HepG2 (cell line): ENCODE results near the gene POLDIP3. TPM values are rescaled to one million over a fixed set of nuclear protein-coding genes. Genes with fewer than 3 reads are reported as not detected.

Experiments used
- ATF6 ChIP-seq: sonication (generic); formaldehyde crosslinking; conservative IDR thresholded peaks from 2 replicates; pipeline ENCODE4 v1.4.0; 2020; ENCODE audit warnings: missing genetic modification reagents
- ATF7-NPFF ChIP-seq: sonication (generic); formaldehyde crosslinking; IDR thresholded peaks from 2 replicates; pipeline ENCODE4 v1.8.1; 2023; ENCODE audit warnings: mild to moderate bottlenecking, low read depth, missing genetic modification reagents, moderate library complexity
- BCL6 ChIP-seq: IDR thresholded peaks from 2 replicates; pipeline ENCODE4 v1.6.1; 2016; ENCODE audit warnings: missing genetic modification reagents, missing compliant biosample characterization
- GFI1 ChIP-seq: sonication (generic); formaldehyde crosslinking; IDR thresholded peaks from 2 replicates; pipeline ENCODE4 v1.5.0; 2020; ENCODE audit warnings: missing genetic modification reagents, mild to moderate bottlenecking, borderline replicate concordance
- HOXA7 ChIP-seq: sonication (generic); formaldehyde crosslinking; IDR thresholded peaks from 2 replicates; pipeline ENCODE4 v1.8.1; 2022; ENCODE audit warnings: mild to moderate bottlenecking, missing genetic modification reagents, moderate library complexity
- KLF16 ChIP-seq, 2 experiments: sonication (generic) in 1 of 2; formaldehyde crosslinking in 1 of 2; IDR thresholded peaks; 2 replicates each; pipeline versions ENCODE4 v1.6.1 to v1.8.0; 2016 to 2023; ENCODE audit warnings: missing genetic modification reagents in 2 of 2, missing compliant biosample characterization in 1 of 2
- KMT2B ChIP-seq: IDR thresholded peaks from 2 replicates; pipeline ENCODE4 v1.6.1; 2016; ENCODE audit warnings: missing genetic modification reagents, missing compliant biosample characterization
- MAF1 ChIP-seq: sonication (generic); formaldehyde crosslinking; IDR thresholded peaks from 2 replicates; pipeline ENCODE4 v1.5.0; 2020; ENCODE audit warnings: missing genetic modification reagents, borderline replicate concordance
- NRL ChIP-seq: sonication (generic); formaldehyde crosslinking; IDR thresholded peaks from 2 replicates; pipeline ENCODE4 v1.5.0; 2020; ENCODE audit warnings: missing genetic modification reagents, mild to moderate bottlenecking, moderate library complexity, borderline replicate concordance
- POGK ChIP-seq: sonication (generic); formaldehyde crosslinking; conservative IDR thresholded peaks from 2 replicates; pipeline ENCODE4 v1.8.0; 2022; ENCODE audit warnings: mild to moderate bottlenecking, moderate library complexity, missing genetic modification reagents
- TAF1 ChIP-seq: sonication (generic); formaldehyde crosslinking; IDR thresholded peaks from 2 replicates; pipeline ENCODE4 v1.4.0; 2020; ENCODE audit warnings: missing genetic modification reagents
- XRCC5 ChIP-seq: fragments of 200-400 bp; formaldehyde crosslinking; optimal IDR thresholded peaks from 2 replicates; pipeline ENCODE3; 2017; ENCODE audit warnings: mild to moderate bottlenecking, low read length
- YEATS4 ChIP-seq: sonication (generic); formaldehyde crosslinking; IDR thresholded peaks from 2 replicates; pipeline ENCODE4 v1.4.0; 2020; ENCODE audit warnings: missing genetic modification reagents, borderline replicate concordance
- ZNF558 ChIP-seq: sonication (generic); formaldehyde crosslinking; IDR thresholded peaks from 2 replicates; pipeline ENCODE4 v1.9.0; 2022; ENCODE audit warnings: mild to moderate bottlenecking, missing genetic modification reagents, borderline replicate concordance
- ZNF687 ChIP-seq: sonication (generic); formaldehyde crosslinking; IDR thresholded peaks from 2 replicates; pipeline ENCODE4 v1.5.1; 2020; ENCODE audit warnings: mild to moderate bottlenecking, missing genetic modification reagents, moderate library complexity
- ZNF776 ChIP-seq: sonication (generic); formaldehyde crosslinking; IDR thresholded peaks from 2 replicates; pipeline ENCODE4 v1.4.0; 2020; ENCODE audit warnings: mild to moderate bottlenecking, missing genetic modification reagents
- ZNF782 ChIP-seq: sonication (generic); formaldehyde crosslinking; IDR thresholded peaks from 2 replicates; pipeline ENCODE4 v1.4.0; 2020; ENCODE audit warnings: missing genetic modification reagents, mild to moderate bottlenecking, borderline replicate concordance
- polyA plus RNA-seq, 8 experiments: library from polyadenylated mRNA; depleted of rRNA in 3 of 8; stranded (reverse) in 7 of 8; unstranded in 1 of 8; fragments of >200 nt; fragmentation: Illumina TruSeq in 4 of 8; extraction: Trizol in 4 of 8; gene quantifications; 2 replicates each; pipeline versions ENCODE4 v1.2.1 to v1.2.3, GENCODE V29; 2011 to 2016; ENCODE audit warnings: low read depth in 4 of 8, missing spikeins in 1 of 8, mixed read lengths in 1 of 8; ENCODE audit not compliant: insufficient read depth in 1 of 8
- total RNA-seq, 5 experiments: library from RNA; depleted of rRNA; stranded (reverse); fragments of >200 nt; fragmentation: Illumina TruSeq; extraction: Trizol; gene quantifications; 2 replicates each; pipeline ENCODE4 v1.2.3, GENCODE V29; 2016; ENCODE audit warnings: low read depth in 1 of 5
- TF ChIP-seq, protein P1 (sequence below): fragments of 450-650 bp; IDR thresholded peaks from 2 replicates; pipeline ENCODE4 v1.6.1; 2016
- TF ChIP-seq, protein P2 (sequence below): IDR thresholded peaks from 2 replicates; pipeline ENCODE4 v1.6.1; 2016; ENCODE audit warnings: low read depth

The POLDIP3 gene
- total and polyA plus RNA-seq, 2 of the 13 experiments (the other 11 are each of a cell fraction or from before 2014, with no cell fraction given), result 45.8 to 47.4 TPM

DNA sequence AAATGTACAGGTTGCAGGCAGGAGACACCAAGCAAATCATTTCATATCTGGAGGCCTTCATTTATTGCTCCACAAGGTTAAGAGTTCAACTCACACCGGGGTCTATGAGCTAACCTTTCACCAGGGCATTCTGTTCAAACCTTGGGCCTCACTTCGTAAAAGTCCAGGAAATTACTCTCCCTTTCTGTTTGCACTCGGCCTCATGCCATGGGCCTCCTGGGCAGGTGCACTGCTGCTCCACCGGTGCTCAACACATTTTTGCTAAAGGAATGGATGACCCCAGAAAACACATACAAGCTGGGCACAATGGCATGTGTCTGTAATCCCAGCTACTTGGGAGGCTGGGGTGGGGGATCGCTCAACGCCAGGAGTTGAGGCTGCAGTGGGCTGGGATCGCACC is 78.5 kb downstream of the POLDIP3 start (continued):
- TF ChIP-seq, protein P1, sequence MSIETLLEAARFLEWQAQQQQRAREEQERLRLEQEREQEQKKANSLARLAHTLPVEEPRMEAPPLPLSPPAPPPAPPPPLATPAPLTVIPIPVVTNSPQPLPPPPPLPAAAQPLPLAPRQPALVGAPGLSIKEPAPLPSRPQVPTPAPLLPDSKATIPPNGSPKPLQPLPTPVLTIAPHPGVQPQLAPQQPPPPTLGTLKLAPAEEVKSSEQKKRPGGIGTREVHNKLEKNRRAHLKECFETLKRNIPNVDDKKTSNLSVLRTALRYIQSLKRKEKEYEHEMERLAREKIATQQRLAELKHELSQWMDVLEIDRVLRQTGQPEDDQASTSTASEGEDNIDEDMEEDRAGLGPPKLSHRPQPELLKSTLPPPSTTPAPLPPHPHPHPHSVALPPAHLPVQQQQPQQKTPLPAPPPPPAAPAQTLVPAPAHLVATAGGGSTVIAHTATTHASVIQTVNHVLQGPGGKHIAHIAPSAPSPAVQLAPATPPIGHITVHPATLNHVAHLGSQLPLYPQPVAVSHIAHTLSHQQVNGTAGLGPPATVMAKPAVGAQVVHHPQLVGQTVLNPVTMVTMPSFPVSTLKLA, result no peak
- TF ChIP-seq ZNF782 (CRISPR knock-in tag) (no peak), KLF16 (CRISPR knock-in tag; IDR thresholded peaks at IDR 0.05) (0 out of 4 replicates have a peak, but pooled peaks of 1 of the 2 experiments have one; percentile 21), ATF7-NPFF (CRISPR knock-in tag) (no peak; the same call in 1 of the 2 replicates), ZNF558 (CRISPR knock-in tag) (no peak), ZNF687 (peak; percentile 81), TAF1 (CRISPR knock-in tag) (no peak), NRL (CRISPR knock-in tag) (no peak), GFI1 (CRISPR knock-in tag) (no peak), HOXA7 (CRISPR knock-in tag) (no peak), ZNF776 (no peak), BCL6 (CRISPR knock-in tag) (no peak), MAF1 (CRISPR knock-in tag) (no peak), POGK (CRISPR knock-in tag) (no peak), YEATS4 (CRISPR knock-in tag) (no peak), ATF6 (CRISPR knock-in tag) (no peak), KMT2B (peak; percentile 56; the same call in 1 of the 2 replicates), XRCC5 (no peak)
- TF ChIP-seq, protein P2, sequence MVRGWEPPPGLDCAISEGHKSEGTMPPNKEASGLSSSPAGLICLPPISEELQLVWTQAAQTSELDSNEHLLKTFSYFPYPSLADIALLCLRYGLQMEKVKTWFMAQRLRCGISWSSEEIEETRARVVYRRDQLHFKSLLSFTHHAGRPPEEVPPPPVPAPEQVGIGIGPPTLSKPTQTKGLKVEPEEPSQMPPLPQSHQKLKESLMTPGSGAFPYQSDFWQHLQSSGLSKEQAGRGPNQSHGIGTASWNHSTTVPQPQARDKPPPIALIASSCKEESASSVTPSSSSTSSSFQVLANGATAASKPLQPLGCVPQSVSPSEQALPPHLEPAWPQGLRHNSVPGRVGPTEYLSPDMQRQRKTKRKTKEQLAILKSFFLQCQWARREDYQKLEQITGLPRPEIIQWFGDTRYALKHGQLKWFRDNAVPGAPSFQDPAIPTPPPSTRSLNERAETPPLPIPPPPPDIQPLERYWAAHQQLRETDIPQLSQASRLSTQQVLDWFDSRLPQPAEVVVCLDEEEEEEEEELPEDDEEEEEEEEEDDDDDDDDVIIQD (CRISPR knock-in tag), result no peak
